Effector memory CD4-positive, alpha-beta T cell (primary cell): ENCODE data around the gene EFR3B.

Source experiments
- DNase-seq, 3 donors: peaks; one replicate each; pipeline ENCODE4 v3.0.0-alpha.2; 2020
- H3K27ac ChIP-seq: 2 replicates; pipeline ENCODE4 v1.7.0; 2013; ENCODE audit warnings: mild to moderate bottlenecking, low read length, moderate library complexity; ENCODE audit not compliant: insufficient read depth, poor library complexity, severe bottlenecking
- H3K27me3 ChIP-seq: replicated peaks from 2 replicates; pipeline ENCODE4 v1.7.0; 2013; ENCODE audit warnings: mild to moderate bottlenecking, low read length; ENCODE audit not compliant: insufficient read depth, control insufficient read depth, poor library complexity, severe bottlenecking
- H3K36me3 ChIP-seq: 2 replicates; pipeline ENCODE4 v1.7.0; 2013; ENCODE audit warnings: mild to moderate bottlenecking, low read length, moderate library complexity; ENCODE audit not compliant: control insufficient read depth, insufficient read depth
- H3K4me1 ChIP-seq: 2 replicates; pipeline ENCODE4 v1.7.0; 2013; ENCODE audit warnings: low read length, mild to moderate bottlenecking; ENCODE audit not compliant: control insufficient read depth, insufficient read depth, poor library complexity, severe bottlenecking
- H3K4me3 ChIP-seq: 2 replicates; pipeline ENCODE4 v1.7.0; 2013; ENCODE audit warnings: low read length, low read depth, mild to moderate bottlenecking; ENCODE audit not compliant: insufficient read depth, poor library complexity, severe bottlenecking
- H3K9me3 ChIP-seq: 2 replicates; pipeline ENCODE4 v1.7.0; 2013; ENCODE audit warnings: mild to moderate bottlenecking, low read length, moderate library complexity; ENCODE audit not compliant: control insufficient read depth

Gene EFR3B

GRCh38 chr2:25066455-25066854 is 24.6 kb downstream of the EFR3B start:
- no peak for DNase-seq
- no peaks in the 10 kb centered on the region for H3K4me1 ChIP-seq
- no peaks in the 10 kb centered on the region for H3K9me3 ChIP-seq
- H3K27me3 ChIP-seq: no peaks in the 10 kb centered on the region
- no peak overlapping the region for H3K4me3 ChIP-seq
- H3K36me3 ChIP-seq: no peaks in the 10 kb centered on the region
- no peak overlapping the region for H3K27ac ChIP-seq

- Histone ChIP-seq H3K36me3 (no peaks in the 10 kb centered on the region), H3K9me3 (no peaks in the 10 kb centered on the region), H3K27ac (no peak overlapping the region), H3K4me1 (no peaks in the 10 kb centered on the region), H3K27me3 (no peaks in the 10 kb centered on the region), H3K4me3 (no peak overlapping the region)
- DNase-seq: no peak
Observed at GRCh38 chr2:25068217-25068616, 26.3 kb downstream of the EFR3B start.

- DNase-seq: no peak
- Histone ChIP-seq H3K36me3 (no peaks in the 10 kb centered on the region), H3K27ac (no peak overlapping the region), H3K4me3 (no peak overlapping the region), H3K4me1 (no peaks in the 10 kb centered on the region), H3K9me3 (no peaks in the 10 kb centered on the region), H3K27me3 (no peaks in the 10 kb centered on the region)
Observed at GRCh38 chr2:25071966-25072365, 30.1 kb downstream of the EFR3B start.

- H3K4me3 ChIP-seq: no peak overlapping the region
- H3K4me1 ChIP-seq: no peaks in the 10 kb centered on the region
- no peak overlapping the region for H3K27ac ChIP-seq
- H3K36me3 ChIP-seq: no peaks in the 10 kb centered on the region
- H3K9me3 ChIP-seq: no peaks in the 10 kb centered on the region
- no peak for DNase-seq
- H3K27me3 ChIP-seq: no peaks in the 10 kb centered on the region
Observed at GRCh38 chr2:25072606-25073005, 30.7 kb downstream of the EFR3B start.

- no peak for DNase-seq
- H3K27ac ChIP-seq: no peak overlapping the region
- no peaks in the 10 kb centered on the region for H3K36me3 ChIP-seq
- no peak overlapping the region for H3K4me3 ChIP-seq
- H3K27me3 ChIP-seq: no peaks in the 10 kb centered on the region
- no peaks in the 10 kb centered on the region for H3K4me1 ChIP-seq
- no peaks in the 10 kb centered on the region for H3K9me3 ChIP-seq
Observed at GRCh38 chr2:25073025-25073424, 31.1 kb downstream of the EFR3B start.

GRCh38 chr2:25073914-25074313 is 32.0 kb downstream of the EFR3B start:
- no peaks in the 10 kb centered on the region for H3K27me3 ChIP-seq
- no peaks in the 10 kb centered on the region for H3K4me1 ChIP-seq
- H3K36me3 ChIP-seq: no peaks in the 10 kb centered on the region
- no peak overlapping the region for H3K27ac ChIP-seq
- no peak overlapping the region for H3K4me3 ChIP-seq
- no peak for DNase-seq
- no peaks in the 10 kb centered on the region for H3K9me3 ChIP-seq

- H3K27me3 ChIP-seq: no peaks in the 10 kb centered on the region
- H3K36me3 ChIP-seq: no peaks in the 10 kb centered on the region
- no peaks in the 10 kb centered on the region for H3K9me3 ChIP-seq
- no peak for DNase-seq
- H3K4me1 ChIP-seq: no peaks in the 10 kb centered on the region
- no peak overlapping the region for H3K4me3 ChIP-seq
- no peak overlapping the region for H3K27ac ChIP-seq
Observed at GRCh38 chr2:25074826-25075225, 33.0 kb downstream of the EFR3B start.

GRCh38 chr2:25076749-25077148 is 34.9 kb downstream of the EFR3B start:
- no peak for DNase-seq
- no peak overlapping the region for H3K27ac ChIP-seq
- H3K4me3 ChIP-seq: no peak overlapping the region
- H3K36me3 ChIP-seq: no peaks in the 10 kb centered on the region
- H3K9me3 ChIP-seq: no peaks in the 10 kb centered on the region
- no peaks in the 10 kb centered on the region for H3K27me3 ChIP-seq
- no peaks in the 10 kb centered on the region for H3K4me1 ChIP-seq

- Histone ChIP-seq H3K27me3 (no peaks in the 10 kb centered on the region), H3K4me1 (no peaks in the 10 kb centered on the region), H3K36me3 (no peaks in the 10 kb centered on the region), H3K9me3 (no peaks in the 10 kb centered on the region), H3K27ac (no peak overlapping the region), H3K4me3 (no peak overlapping the region)
- DNase-seq: no peak
Observed at GRCh38 chr2:25077789-25078169, 35.9 kb downstream of the EFR3B start.

GRCh38 chr2:25078170-25079049 is 36.5 kb downstream of the EFR3B start:
- no peaks in the 10 kb centered on the region for H3K27me3 ChIP-seq
- no peak for DNase-seq
- H3K4me1 ChIP-seq: no peaks in the 10 kb centered on the region

More at GRCh38 chr2:25078170-25079049, 36.5 kb downstream of the EFR3B start:
- Histone ChIP-seq H3K27ac (no peak overlapping the region), H3K4me3 (no peak overlapping the region), H3K9me3 (no peaks in the 10 kb centered on the region), H3K36me3 (no peaks in the 10 kb centered on the region)
